Progenitor cell of endocrine pancreas (in vitro differentiated cells): ENCODE measurements around the gene SLC27A1. TPM values are rescaled to one million over a fixed set of nuclear protein-coding genes. Genes with fewer than 3 reads are reported as not detected.

ENCODE experiments used
- DNase-seq: peaks from one replicate; pipeline ENCODE4 v3.0.0; 2021; ENCODE audit warnings: low spot score; ENCODE audit not compliant: unreplicated experiment
- H3K27ac Mint-ChIP-seq: 2 replicates; pipeline ENCODE4 v1.8.0; 2021; ENCODE audit warnings: mild to moderate bottlenecking, moderate library complexity, mixed read lengths
- H3K27me3 Mint-ChIP-seq: 2 replicates; pipeline ENCODE4 v1.8.0; 2021; ENCODE audit warnings: mixed read lengths
- H3K36me3 Mint-ChIP-seq: 2 replicates; pipeline ENCODE4 v1.8.0; 2022; ENCODE audit warnings: mixed read lengths; ENCODE audit not compliant: insufficient read depth
- H3K4me1 Mint-ChIP-seq: 2 replicates; pipeline ENCODE4 v1.8.0; 2021; ENCODE audit warnings: low read depth, mixed read lengths
- H3K4me3 Mint-ChIP-seq: 2 replicates; pipeline ENCODE4 v1.8.0; 2021; ENCODE audit warnings: low read depth, mild to moderate bottlenecking, moderate library complexity, mixed read lengths
- H3K9me3 Mint-ChIP-seq: 2 replicates; pipeline ENCODE4 v1.8.0; 2021; ENCODE audit warnings: low read depth, mixed read lengths
- total RNA-seq: library from RNA; stranded (reverse); gene quantifications from 2 replicates; pipeline ENCODE4 v1.2.1, GENCODE V29; 2021
- TF ChIP-seq, protein P1 (sequence below): fragments of 200-600 bp; sonication (generic); IDR thresholded peaks from one replicate; pipeline ENCODE4 v1.5.0; 2021; ENCODE audit warnings: antibody characterized with exemption, mild to moderate bottlenecking; ENCODE audit not compliant: unreplicated experiment

The SLC27A1 gene
- total RNA-seq, 1 donor from 2014 or later: 19.8 TPM

DNA sequence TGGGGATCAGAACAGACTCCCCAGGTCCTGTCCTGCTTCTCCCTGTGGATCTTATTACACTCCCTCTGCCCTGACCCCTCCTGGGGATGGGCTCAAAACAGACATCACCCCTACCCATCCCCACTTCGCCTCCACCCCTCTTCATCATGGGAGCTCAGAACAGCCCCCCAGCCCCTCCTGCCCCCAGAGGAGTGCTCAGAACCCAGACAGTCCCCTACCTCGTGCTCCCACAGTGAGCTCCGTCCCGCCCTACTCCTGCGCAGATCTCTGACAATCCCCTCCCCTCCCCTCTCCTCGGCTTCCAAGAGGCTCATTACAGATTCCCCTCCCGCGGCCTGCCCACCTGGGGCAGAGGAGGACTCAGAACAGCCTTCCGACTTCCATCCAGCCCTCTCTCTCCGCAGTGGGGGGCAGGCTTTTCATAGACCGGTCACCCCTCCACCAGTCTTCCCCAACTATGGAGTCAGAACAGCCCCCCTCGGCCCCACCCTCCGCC, 15.7 kb upstream of the SLC27A1 start:
- TF ChIP-seq, protein P1, sequence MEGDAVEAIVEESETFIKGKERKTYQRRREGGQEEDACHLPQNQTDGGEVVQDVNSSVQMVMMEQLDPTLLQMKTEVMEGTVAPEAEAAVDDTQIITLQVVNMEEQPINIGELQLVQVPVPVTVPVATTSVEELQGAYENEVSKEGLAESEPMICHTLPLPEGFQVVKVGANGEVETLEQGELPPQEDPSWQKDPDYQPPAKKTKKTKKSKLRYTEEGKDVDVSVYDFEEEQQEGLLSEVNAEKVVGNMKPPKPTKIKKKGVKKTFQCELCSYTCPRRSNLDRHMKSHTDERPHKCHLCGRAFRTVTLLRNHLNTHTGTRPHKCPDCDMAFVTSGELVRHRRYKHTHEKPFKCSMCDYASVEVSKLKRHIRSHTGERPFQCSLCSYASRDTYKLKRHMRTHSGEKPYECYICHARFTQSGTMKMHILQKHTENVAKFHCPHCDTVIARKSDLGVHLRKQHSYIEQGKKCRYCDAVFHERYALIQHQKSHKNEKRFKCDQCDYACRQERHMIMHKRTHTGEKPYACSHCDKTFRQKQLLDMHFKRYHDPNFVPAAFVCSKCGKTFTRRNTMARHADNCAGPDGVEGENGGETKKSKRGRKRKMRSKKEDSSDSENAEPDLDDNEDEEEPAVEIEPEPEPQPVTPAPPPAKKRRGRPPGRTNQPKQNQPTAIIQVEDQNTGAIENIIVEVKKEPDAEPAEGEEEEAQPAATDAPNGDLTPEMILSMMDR: no peak
- peaks cover 50% of the 10 kb centered on the region for H3K27me3 Mint-ChIP-seq
- H3K4me1 Mint-ChIP-seq: no peaks in the 10 kb centered on the region
- peaks cover 3% of the 10 kb centered on the region for H3K9me3 Mint-ChIP-seq
- no peak overlapping the region for H3K27ac Mint-ChIP-seq
- DNase-seq: no peak
- no peak overlapping the region for H3K4me3 Mint-ChIP-seq
- no peaks in the 10 kb centered on the region for H3K36me3 Mint-ChIP-seq

DNA sequence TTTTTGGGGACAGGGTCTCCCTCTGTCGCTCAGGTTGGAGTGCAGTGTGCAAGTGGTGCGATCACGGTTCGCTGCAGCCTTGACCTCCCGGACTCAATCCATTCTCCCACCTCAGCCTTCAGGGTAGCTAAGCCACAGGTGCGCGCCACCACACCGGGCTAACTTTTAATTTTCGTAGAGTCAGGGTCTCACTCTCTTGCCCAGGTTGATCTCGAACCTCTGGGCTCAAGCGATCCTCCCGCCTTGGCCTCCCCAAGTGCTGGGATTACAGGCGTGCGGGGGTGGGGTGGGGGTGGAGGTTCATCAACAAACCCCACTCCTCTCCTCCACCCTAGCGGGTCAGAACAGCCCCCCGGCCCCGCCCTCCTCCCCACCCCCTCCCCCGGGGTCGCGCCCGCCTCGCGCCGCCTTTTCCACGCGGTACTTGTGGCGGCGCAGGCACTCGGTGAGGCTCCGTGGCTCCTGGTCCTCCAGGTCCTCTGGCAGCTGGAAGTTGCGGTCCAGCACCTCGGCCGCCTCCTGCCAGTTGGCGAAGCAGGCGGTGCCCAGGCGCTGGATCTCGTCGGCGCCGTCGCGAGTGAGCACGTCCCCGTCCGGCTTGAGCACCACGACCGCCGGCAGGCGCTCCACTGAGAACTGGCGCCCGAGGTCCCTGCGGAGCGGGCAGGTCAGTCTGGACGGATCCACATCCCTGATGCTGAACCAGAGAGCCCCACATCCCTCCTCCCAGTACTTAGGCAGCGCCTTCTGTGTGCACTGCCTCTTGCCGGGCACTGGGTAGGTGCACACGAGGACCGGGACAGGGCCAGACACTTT, 14.8 kb upstream of the SLC27A1 start:
- Mint-ChIP-seq H3K4me3 (no peak overlapping the region), H3K9me3 (peaks cover 3% of the 10 kb centered on the region)

DNA sequence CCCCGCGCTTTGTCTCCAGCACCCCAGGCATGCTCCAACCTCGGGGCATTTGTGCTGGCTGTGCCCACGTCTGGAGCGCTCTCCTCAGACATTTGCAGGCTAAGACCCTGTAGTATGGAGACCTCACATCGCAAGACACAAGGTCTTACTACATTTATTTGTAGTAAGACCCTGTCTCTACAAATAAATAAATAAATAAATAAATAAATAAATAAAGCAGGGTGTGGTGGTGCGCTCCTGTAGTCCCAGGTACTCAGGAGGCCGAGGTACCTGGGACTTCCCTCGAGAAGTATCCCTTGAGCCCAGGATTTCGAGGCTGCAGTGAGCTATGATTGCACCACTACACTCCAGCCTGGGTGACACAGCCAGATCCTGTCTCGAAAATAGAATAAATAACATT, 14.2 kb upstream of the SLC27A1 start:
- no peaks in the 10 kb centered on the region for H3K36me3 Mint-ChIP-seq
- no peak overlapping the region for H3K4me3 Mint-ChIP-seq
- TF ChIP-seq, protein P1: no peak
- H3K27me3 Mint-ChIP-seq: peaks cover 42% of the 10 kb centered on the region
- peaks cover 3% of the 10 kb centered on the region for H3K9me3 Mint-ChIP-seq
- no peak for DNase-seq
- no peaks in the 10 kb centered on the region for H3K4me1 Mint-ChIP-seq
- H3K27ac Mint-ChIP-seq: no peak overlapping the region

More for the DNA sequence above, 14.8 kb upstream of the SLC27A1 start:
- Mint-ChIP-seq H3K36me3 (no peaks in the 10 kb centered on the region), H3K27me3 (peaks cover 42% of the 10 kb centered on the region), H3K4me1 (no peaks in the 10 kb centered on the region), H3K27ac (no peak overlapping the region)
- TF ChIP-seq, protein P1: no peak
- DNase-seq: no peak

GRCh38 chr19:17457616-17458015, 12.7 kb upstream of the SLC27A1 start:
- Mint-ChIP-seq H3K27me3 (peaks cover 39% of the 10 kb centered on the region), H3K4me1 (no peaks in the 10 kb centered on the region), H3K4me3 (no peak overlapping the region), H3K36me3 (no peaks in the 10 kb centered on the region), H3K9me3 (peaks cover 3% of the 10 kb centered on the region), H3K27ac (no peak overlapping the region)
- TF ChIP-seq, protein P1: no peak
- DNase-seq: no peak

- H3K4me1 Mint-ChIP-seq: no peaks in the 10 kb centered on the region
- TF ChIP-seq, protein P1: no peak
- H3K27ac Mint-ChIP-seq: no peak overlapping the region
- DNase-seq: no peak
- H3K4me3 Mint-ChIP-seq: no peak overlapping the region
- H3K36me3 Mint-ChIP-seq: no peaks in the 10 kb centered on the region
- H3K9me3 Mint-ChIP-seq: no peaks in the 10 kb centered on the region
- H3K27me3 Mint-ChIP-seq: peaks cover 31% of the 10 kb centered on the region
Observed at GRCh38 chr19:17458970-17459369, 11.4 kb upstream of the SLC27A1 start.
